Kidney (tissue), 14 donors: Measurements from ENCODE around the gene FBXL2. TPM values are rescaled to one million over a fixed set of nuclear protein-coding genes. Genes with fewer than 3 reads are reported as not detected.

Experiments
- DNase-seq, 5 donors: peaks; one replicate each; pipeline ENCODE4 v3.0.0-alpha.2; 2013 to 2020
- FAIRE-seq: peaks from 2 replicates; lab custom pipeline; 2012; peaks lifted over from hg19 to GRCh38; lab: Jason Lieb, UNC
- H3K27ac ChIP-seq, 2 donors: one replicate each; pipeline ENCODE4 v1.7.0; 2013; ENCODE audit warnings: low read depth in 2 of 2, low read length in 2 of 2, inconsistent platforms in 1 of 2
- H3K27me3 ChIP-seq: one replicate; pipeline ENCODE4 v1.7.1; 2013; ENCODE audit warnings: low read length, inconsistent platforms; ENCODE audit not compliant: control insufficient read depth, insufficient read depth
- H3K36me3 ChIP-seq, 3 donors: one replicate each; pipeline versions ENCODE4 v1.7.0 to v1.7.1; 2013; ENCODE audit warnings: low read length in 3 of 3, control low read depth in 1 of 3, inconsistent platforms in 1 of 3; ENCODE audit not compliant: insufficient read depth in 3 of 3, control insufficient read depth in 2 of 3
- H3K4me1 ChIP-seq, 3 donors: one replicate each; pipeline versions ENCODE4 v1.7.0 to v1.7.1; 2013; ENCODE audit warnings: low read length in 3 of 3, inconsistent platforms in 1 of 3, low read depth in 1 of 3; ENCODE audit not compliant: control insufficient read depth in 2 of 3, insufficient read depth in 2 of 3
- H3K4me3 ChIP-seq, 3 donors: one replicate each; pipeline versions ENCODE4 v1.7.0 to v1.8.1; 2013; ENCODE audit warnings: low read length in 3 of 3, control low read depth in 1 of 3, inconsistent platforms in 1 of 3
- H3K9ac ChIP-seq, 3 donors: one replicate each; pipeline versions ENCODE4 v1.7.0 to v1.7.1; 2013; ENCODE audit warnings: low read length in 3 of 3, control low read depth in 1 of 3, inconsistent platforms in 1 of 3
- H3K9me3 ChIP-seq, 3 donors: one replicate each; pipeline versions ENCODE4 v1.7.0 to v1.7.1; 2013; ENCODE audit warnings: low read length in 3 of 3, control low read depth in 1 of 3, inconsistent platforms in 1 of 3; ENCODE audit not compliant: control insufficient read depth in 2 of 3, insufficient read depth in 1 of 3
- intact Hi-C: fragments of 100-400 bp; cut with DNase I; formaldehyde crosslinking; loops from one replicate; pipeline ENCODE4 v1.11.1; 2022
- polyA plus RNA-seq: library from polyadenylated mRNA; stranded (reverse); fragments of 350-450 nt; fragmentation: Illumina TruSeq; extraction: RNeasy Lipid Tissue Mini Kit (QIAGEN cat#74804); gene quantifications from one replicate; pipeline ENCODE4 v1.2.3, GENCODE V29; 2014; ENCODE audit warnings: low read depth, low replicate concordance; ENCODE audit not compliant: insufficient read depth
- total RNA-seq: library from RNA; stranded (reverse); fragmentation: NEBNext Ultra II Directional; extraction: Animal tissue kit (Norgen Biotek cat#: 25700); gene quantifications from one replicate; pipeline ENCODE4 v1.2.1, GENCODE V29; 2021
- TF ChIP-seq, protein P1 (sequence below): IDR thresholded peaks from 3 replicates; pipeline ENCODE4 v1.5.1; 2012; ENCODE audit warnings: mild to moderate bottlenecking, moderate library complexity, borderline replicate concordance; ENCODE audit not compliant: insufficient read depth; ENCODE audit errors: extremely low read depth
- donor health status: control.
- donor health status: control.
- donor health status: control.
- donor health status: control.
- donor health status: control.
- donor health status: DM: yes; HTN: yes; CAD: no.
- donor health status: Normal renal cell carcinoma (clear cell type).

Gene FBXL2
- total and polyA plus RNA-seq, 2 donors from 2014 or later = 10.8 to 18.3 TPM

DNA sequence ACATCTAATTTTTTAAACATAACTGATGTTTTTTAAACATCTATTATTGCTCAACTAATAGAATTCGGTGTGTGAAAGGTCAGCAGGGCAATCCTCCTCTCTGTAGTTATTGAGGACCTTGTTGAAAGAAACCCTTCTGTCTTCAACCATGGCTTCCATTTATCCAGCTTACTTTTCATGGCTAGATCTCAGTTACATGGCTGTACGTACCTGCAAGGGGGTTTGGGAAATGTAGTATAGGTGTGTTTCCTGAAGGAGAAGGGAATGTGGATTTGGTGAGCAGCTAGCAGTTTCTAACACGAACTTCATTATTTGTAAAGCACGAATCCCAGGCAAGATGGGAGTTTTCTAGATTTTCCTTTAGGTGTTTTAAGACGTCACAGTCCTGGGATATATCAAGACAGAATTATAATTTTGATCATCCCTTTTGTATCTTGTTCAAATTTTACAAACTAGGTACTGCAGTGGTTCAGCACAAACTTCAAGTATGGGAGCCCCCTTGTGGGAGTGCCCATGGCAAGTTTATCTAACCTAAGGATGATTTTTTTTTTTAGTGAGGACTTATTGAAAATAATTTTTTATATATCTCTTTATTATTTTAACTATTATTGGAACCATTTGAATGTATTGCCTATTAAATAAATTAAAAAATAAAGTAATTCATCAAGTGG is 41.6 kb downstream of the FBXL2 start:
- DNase-seq (no peak), FAIRE-seq (no peak)
- H3K36me3 ChIP-seq = no peaks in the 10 kb centered on the region
- no peak overlapping the region for H3K4me3 ChIP-seq
- no peak overlapping the region for H3K9ac ChIP-seq
- H3K27me3 ChIP-seq = no peaks in the 10 kb centered on the region
- H3K27ac ChIP-seq = no peak overlapping the region
- H3K9me3 ChIP-seq = peaks cover 0 to 2% (median 0%) of the 10 kb centered on the region in 3 donors
- intact Hi-C loops = no loop called here
- TF ChIP-seq, protein P1, sequence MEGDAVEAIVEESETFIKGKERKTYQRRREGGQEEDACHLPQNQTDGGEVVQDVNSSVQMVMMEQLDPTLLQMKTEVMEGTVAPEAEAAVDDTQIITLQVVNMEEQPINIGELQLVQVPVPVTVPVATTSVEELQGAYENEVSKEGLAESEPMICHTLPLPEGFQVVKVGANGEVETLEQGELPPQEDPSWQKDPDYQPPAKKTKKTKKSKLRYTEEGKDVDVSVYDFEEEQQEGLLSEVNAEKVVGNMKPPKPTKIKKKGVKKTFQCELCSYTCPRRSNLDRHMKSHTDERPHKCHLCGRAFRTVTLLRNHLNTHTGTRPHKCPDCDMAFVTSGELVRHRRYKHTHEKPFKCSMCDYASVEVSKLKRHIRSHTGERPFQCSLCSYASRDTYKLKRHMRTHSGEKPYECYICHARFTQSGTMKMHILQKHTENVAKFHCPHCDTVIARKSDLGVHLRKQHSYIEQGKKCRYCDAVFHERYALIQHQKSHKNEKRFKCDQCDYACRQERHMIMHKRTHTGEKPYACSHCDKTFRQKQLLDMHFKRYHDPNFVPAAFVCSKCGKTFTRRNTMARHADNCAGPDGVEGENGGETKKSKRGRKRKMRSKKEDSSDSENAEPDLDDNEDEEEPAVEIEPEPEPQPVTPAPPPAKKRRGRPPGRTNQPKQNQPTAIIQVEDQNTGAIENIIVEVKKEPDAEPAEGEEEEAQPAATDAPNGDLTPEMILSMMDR = no peak
- H3K4me1 ChIP-seq = no peaks in the 10 kb centered on the region

DNA sequence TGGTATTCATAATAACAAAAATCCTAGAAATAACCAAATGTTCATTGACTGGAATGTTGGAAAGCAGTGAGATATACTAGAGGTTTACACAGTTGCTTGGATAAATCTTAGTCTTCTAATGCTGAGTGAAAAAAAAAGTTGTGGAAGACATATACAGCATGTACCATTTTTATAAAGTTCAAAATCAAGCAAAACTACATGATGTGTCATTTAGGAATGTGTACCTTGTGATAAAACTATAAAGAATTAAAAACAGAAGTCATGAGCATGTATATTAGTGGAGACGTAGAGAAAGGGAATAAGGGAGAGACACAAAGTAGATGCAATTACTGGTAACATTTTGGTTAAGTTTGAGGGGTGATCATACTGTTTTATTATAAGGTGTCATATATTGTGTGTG is 45.2 kb downstream of the FBXL2 start:
- H3K9me3 ChIP-seq = peaks cover 0 to 2% (median 0%) of the 10 kb centered on the region in 3 donors
- intact Hi-C loops = no loop called here
- H3K4me1 ChIP-seq = no peaks in the 10 kb centered on the region
- H3K27ac ChIP-seq = no peak overlapping the region
- no peak for DNase-seq
- H3K36me3 ChIP-seq = no peaks in the 10 kb centered on the region
- H3K27me3 ChIP-seq = no peaks in the 10 kb centered on the region
- FAIRE-seq = no peak
- TF ChIP-seq, protein P1 = no peak
- H3K9ac ChIP-seq = no peak overlapping the region
- no peak overlapping the region for H3K4me3 ChIP-seq

DNA sequence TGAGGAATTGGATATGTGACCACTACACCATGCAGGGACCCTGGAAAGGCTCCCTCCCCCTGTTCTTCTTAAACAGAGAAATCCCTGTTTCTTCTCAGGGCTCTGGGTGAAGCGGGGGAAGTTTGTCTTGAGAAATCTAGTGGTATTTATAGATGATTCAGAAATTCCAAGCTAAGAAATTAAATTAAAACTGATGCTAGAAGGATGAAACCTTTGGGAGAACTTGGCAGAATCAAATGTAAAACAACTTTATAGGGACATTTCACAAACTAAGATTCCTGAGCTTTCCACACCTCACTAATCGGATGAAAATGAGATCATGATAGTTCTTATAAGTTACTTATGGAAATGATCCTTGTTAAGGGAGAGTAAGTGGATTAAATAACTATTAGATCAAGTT is 54.2 kb downstream of the FBXL2 start:
- H3K9ac ChIP-seq = no peak overlapping the region
- DNase-seq (no peak), FAIRE-seq (no peak)
- H3K4me3 ChIP-seq = no peak overlapping the region
- H3K36me3 ChIP-seq = no peaks in the 10 kb centered on the region
- TF ChIP-seq, protein P1 = no peak
- H3K9me3 ChIP-seq = peaks cover 0 to 4% (median 0%) of the 10 kb centered on the region in 3 donors
- intact Hi-C loops = no loop called here
- H3K27me3 ChIP-seq = no peaks in the 10 kb centered on the region
- no peaks in the 10 kb centered on the region for H3K4me1 ChIP-seq
- no peak overlapping the region for H3K27ac ChIP-seq
